Measurements from ENCODE around the gene FAR2.
"Not testable (repeated sequence)": the region's sequence is repeated elsewhere in the genome, so short reads cannot be mapped to it uniquely, and the experiment has no call there.

FAR2 gene

DNA sequence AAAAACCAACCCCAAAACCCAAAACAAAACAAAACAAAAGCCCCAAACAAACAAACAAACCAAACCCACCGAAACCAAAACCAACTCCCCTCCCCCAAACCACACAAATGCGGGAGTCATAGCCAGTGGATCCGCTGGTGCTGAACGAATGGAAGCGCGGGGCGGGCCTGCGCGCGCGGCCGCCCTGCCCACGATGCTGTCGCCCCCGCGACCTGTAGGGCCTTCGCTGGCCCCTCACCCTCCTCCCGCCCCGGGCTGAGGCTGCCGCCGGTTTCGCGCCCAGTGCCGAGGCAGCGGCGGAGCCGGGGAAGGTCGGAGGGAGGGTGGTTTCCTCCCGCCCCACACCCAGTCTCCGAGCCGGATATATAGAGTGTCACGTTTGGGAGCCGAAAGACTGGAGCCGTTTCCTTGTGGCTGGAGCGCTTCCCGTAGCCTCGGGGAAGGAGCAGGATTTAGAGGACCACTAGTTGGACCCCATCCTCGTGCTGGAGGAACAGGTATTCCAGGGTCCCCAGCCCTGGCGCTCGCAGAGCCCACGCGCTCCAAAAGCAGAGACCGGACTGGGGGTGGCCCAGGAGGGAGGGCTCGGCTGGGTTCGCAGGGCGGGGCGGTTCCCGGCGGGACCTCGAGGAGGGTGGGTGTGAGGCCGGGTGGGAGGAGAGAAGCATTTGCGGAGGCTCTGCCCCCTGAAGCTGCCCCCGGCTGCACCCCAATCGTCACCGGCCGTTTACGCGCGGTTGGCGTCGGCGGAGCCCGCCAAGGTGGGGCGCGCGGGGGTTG is at the start of gene FAR2:
TSS of gene FAR2 (plus strand) at position 368 of the 780 bp plus-strand sequence. CDS start 121,172 bp downstream, outside the sequence.
- peak within 1 kb of the TSS; percentile 89 for H3K27ac Mint-ChIP-seq
- peak within 1 kb of the TSS; percentile 87 for H3K4me3 Mint-ChIP-seq
- H3K9me3 Mint-ChIP-seq, result no peaks in the 10 kb centered on the region
- peaks cover 1% of the 10 kb centered on the region for H3K36me3 Mint-ChIP-seq (ENCODE audit: low read depth)
- H3K27me3 Mint-ChIP-seq, result peaks cover 24% of the 10 kb centered on the region
- peaks cover 16% of the 10 kb centered on the region for H3K4me1 Mint-ChIP-seq (ENCODE audit: low read depth)
- DNase-seq, result peak; percentile 72

- Mint-ChIP-seq H3K4me1 (ENCODE audit: low read depth) (peaks cover 36% of the 10 kb centered on the region), H3K27me3 (no peaks in the 10 kb centered on the region), H3K36me3 (ENCODE audit: low read depth) (peaks cover 7% of the 10 kb centered on the region), H3K4me3 (peak overlapping the region; percentile 25), H3K27ac (peak overlapping the region; percentile 82), H3K9me3 (peaks cover 13% of the 10 kb centered on the region)
- no peak for DNase-seq
These were observed 46.3 kb upstream of the FAR2 start for GRCh38 chr12:29102741-29103140.

GRCh38 chr12:29103539-29103974 is 45.5 kb upstream of the FAR2 start:
- peaks cover 7% of the 10 kb centered on the region for H3K36me3 Mint-ChIP-seq (ENCODE audit: low read depth)
- no peaks in the 10 kb centered on the region for H3K27me3 Mint-ChIP-seq
- H3K4me3 Mint-ChIP-seq, result peak overlapping the region; percentile 18

DNA sequence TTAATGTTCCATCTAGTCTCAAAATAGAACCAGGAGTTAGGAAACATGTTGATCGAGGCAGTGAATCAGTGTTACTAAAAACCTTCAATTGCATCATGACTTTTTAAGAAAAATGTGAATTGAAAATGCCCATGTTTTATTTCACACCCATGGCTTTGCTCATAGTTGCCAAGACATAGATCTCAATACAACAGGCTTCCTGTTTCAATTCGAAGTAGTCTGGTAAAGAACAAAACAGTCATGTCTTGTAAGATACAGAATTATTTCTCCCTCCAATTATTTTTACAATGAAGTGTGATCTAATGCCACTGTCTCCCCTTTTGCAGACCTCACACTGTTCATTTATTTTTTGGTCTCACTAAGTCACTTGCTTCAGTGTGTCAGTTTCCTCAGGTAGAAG is 44.6 kb upstream of the FAR2 start:
- Mint-ChIP-seq H3K36me3 (ENCODE audit: low read depth) (peaks cover 4% of the 10 kb centered on the region), H3K27ac (peak overlapping the region; percentile 82), H3K4me1 (ENCODE audit: low read depth) (peaks cover 36% of the 10 kb centered on the region), H3K9me3 (peaks cover 10% of the 10 kb centered on the region), H3K4me3 (peak overlapping the region; percentile 18), H3K27me3 (no peaks in the 10 kb centered on the region)
- DNase-seq, result no peak

More at GRCh38 chr12:29103539-29103974, 45.5 kb upstream of the FAR2 start:
- Mint-ChIP-seq H3K27ac (peak overlapping the region; percentile 82), H3K4me1 (ENCODE audit: low read depth) (peaks cover 36% of the 10 kb centered on the region), H3K9me3 (peaks cover 10% of the 10 kb centered on the region)
- DNase-seq, result peak; percentile 52

GRCh38 chr12:29110506-29111442 is 38.3 kb upstream of the FAR2 start:
- DNase-seq, result no peak
- H3K27ac Mint-ChIP-seq, result no peak overlapping the region
- no peaks in the 10 kb centered on the region for H3K27me3 Mint-ChIP-seq
- no peaks in the 10 kb centered on the region for H3K4me1 Mint-ChIP-seq (ENCODE audit: low read depth)
- H3K9me3 Mint-ChIP-seq, result peaks cover 25% of the 10 kb centered on the region
- no peak overlapping the region for H3K4me3 Mint-ChIP-seq
- H3K36me3 Mint-ChIP-seq (ENCODE audit: low read depth), result peaks cover 4% of the 10 kb centered on the region

DNA sequence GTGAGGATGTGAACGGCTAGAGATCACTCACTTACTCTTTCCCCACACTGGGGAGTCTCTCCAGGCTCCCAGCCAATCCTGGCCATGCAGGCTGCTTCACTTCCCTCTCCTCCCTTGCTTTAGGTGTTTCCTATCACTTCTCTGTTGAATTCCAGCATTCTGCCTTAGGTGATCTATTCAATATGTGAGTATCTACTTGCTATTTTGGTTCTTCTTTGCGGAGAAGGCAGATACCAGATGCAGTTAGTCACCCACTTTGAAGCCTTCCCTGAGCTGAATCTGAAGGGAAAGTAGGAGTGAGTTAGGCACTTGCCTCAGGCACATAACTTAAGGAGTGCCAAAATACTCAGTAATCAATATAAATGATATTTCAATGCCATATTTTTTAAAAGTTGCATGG is 36.0 kb upstream of the FAR2 start:
- peaks cover 4% of the 10 kb centered on the region for H3K36me3 Mint-ChIP-seq (ENCODE audit: low read depth)
- H3K27ac Mint-ChIP-seq, result no peak overlapping the region
- peaks cover 25% of the 10 kb centered on the region for H3K9me3 Mint-ChIP-seq
- no peaks in the 10 kb centered on the region for H3K4me1 Mint-ChIP-seq (ENCODE audit: low read depth)
- no peak overlapping the region for H3K4me3 Mint-ChIP-seq
- DNase-seq, result no peak
- no peaks in the 10 kb centered on the region for H3K27me3 Mint-ChIP-seq

- Mint-ChIP-seq H3K36me3 (ENCODE audit: low read depth) (no peaks in the 10 kb centered on the region), H3K9me3 (peaks cover 5% of the 10 kb centered on the region), H3K4me3 (no peak overlapping the region), H3K27ac (no peak overlapping the region), H3K4me1 (ENCODE audit: low read depth) (no peaks in the 10 kb centered on the region), H3K27me3 (no peaks in the 10 kb centered on the region)
- no peak for DNase-seq
These were observed 32.7 kb upstream of the FAR2 start for GRCh38 chr12:29116414-29116813.

DNA sequence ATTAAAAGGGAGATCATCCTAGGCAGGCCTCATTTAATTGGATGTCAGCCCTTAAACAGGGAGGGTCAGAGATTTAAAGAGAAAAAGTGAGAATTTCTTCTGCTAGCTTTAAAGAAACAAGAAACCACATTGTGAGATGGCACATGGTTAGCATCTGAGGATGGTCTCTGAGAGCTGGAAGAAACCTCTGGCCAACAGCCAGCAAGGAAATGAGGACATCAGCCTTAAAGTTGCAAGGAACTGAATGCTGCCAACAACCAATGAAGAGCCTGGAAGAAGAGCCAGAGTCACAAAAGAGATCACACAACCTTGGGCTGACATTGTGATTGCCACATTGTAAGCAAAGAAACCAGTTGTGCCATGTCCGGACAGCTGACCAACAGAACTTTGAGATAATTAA is 17.5 kb upstream of the FAR2 start:
- no peak overlapping the region for H3K4me3 Mint-ChIP-seq
- no peaks in the 10 kb centered on the region for H3K4me1 Mint-ChIP-seq (ENCODE audit: low read depth)
- H3K36me3 Mint-ChIP-seq (ENCODE audit: low read depth), result no peaks in the 10 kb centered on the region
- no peaks in the 10 kb centered on the region for H3K9me3 Mint-ChIP-seq
- peaks cover 2% of the 10 kb centered on the region for H3K27me3 Mint-ChIP-seq
- H3K27ac Mint-ChIP-seq, result no peak overlapping the region
- DNase-seq, result no peak

GRCh38 chr12:29132316-29132715 is 16.8 kb upstream of the FAR2 start:
- no peak for DNase-seq
- H3K36me3 Mint-ChIP-seq (ENCODE audit: low read depth), result no peaks in the 10 kb centered on the region
- no peak overlapping the region for H3K27ac Mint-ChIP-seq
- no peaks in the 10 kb centered on the region for H3K9me3 Mint-ChIP-seq
- H3K4me1 Mint-ChIP-seq (ENCODE audit: low read depth), result no peaks in the 10 kb centered on the region
- H3K4me3 Mint-ChIP-seq, result no peak overlapping the region
- peaks cover 2% of the 10 kb centered on the region for H3K27me3 Mint-ChIP-seq

- Mint-ChIP-seq H3K4me1 (ENCODE audit: low read depth) (no peaks in the 10 kb centered on the region), H3K27ac (no peak overlapping the region), H3K36me3 (ENCODE audit: low read depth) (no peaks in the 10 kb centered on the region), H3K4me3 (no peak overlapping the region), H3K9me3 (no peaks in the 10 kb centered on the region), H3K27me3 (peaks cover 4% of the 10 kb centered on the region)
- no peak for DNase-seq
These were observed 15.9 kb upstream of the FAR2 start for GRCh38 chr12:29133181-29133580.

DNA sequence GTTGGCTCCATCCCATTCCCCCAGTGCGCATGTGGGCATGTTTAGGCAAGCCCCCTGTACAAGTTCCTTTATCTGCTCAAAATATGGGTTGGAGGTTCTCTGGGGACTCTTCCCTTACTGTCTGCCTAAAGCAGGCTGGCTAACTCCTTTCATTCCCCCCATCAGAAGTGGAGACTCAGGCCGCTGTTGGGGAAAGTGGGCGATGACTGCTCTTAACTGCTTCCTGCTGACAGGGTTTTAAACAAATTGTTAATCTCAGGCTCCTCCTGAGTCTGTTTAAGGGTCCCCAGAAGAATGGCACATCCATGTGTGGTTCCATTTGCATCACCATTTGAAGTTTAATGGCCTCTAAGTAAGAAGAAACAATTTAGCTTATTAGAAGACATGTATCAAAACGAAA is 15.4 kb upstream of the FAR2 start:
- H3K27ac Mint-ChIP-seq, result no peak overlapping the region
- no peaks in the 10 kb centered on the region for H3K36me3 Mint-ChIP-seq (ENCODE audit: low read depth)
- H3K27me3 Mint-ChIP-seq, result peaks cover 4% of the 10 kb centered on the region
- H3K4me1 Mint-ChIP-seq (ENCODE audit: low read depth), result no peaks in the 10 kb centered on the region
- no peak overlapping the region for H3K4me3 Mint-ChIP-seq
- no peak for DNase-seq
- H3K9me3 Mint-ChIP-seq, result no peaks in the 10 kb centered on the region

- H3K36me3 Mint-ChIP-seq (ENCODE audit: low read depth); H3K4me3 Mint-ChIP-seq; H3K9me3 Mint-ChIP-seq; H3K27ac Mint-ChIP-seq; DNase-seq; H3K4me1 Mint-ChIP-seq (ENCODE audit: low read depth); H3K27me3 Mint-ChIP-seq: not testable (repeated sequence)
These were observed 10.8 kb upstream of the FAR2 start for GRCh38 chr12:29138256-29138655.

GRCh38 chr12:29138855-29139254 is 10.2 kb upstream of the FAR2 start:
- DNase-seq; H3K9me3 Mint-ChIP-seq; H3K36me3 Mint-ChIP-seq (ENCODE audit: low read depth); H3K27ac Mint-ChIP-seq; H3K4me3 Mint-ChIP-seq; H3K27me3 Mint-ChIP-seq; H3K4me1 Mint-ChIP-seq (ENCODE audit: low read depth): not testable (repeated sequence)

GRCh38 chr12:29145372-29146170 is 3.5 kb upstream of the FAR2 start:
- no peak overlapping the region for H3K27ac Mint-ChIP-seq
- no peak overlapping the region for H3K4me3 Mint-ChIP-seq
- peaks cover 1% of the 10 kb centered on the region for H3K36me3 Mint-ChIP-seq (ENCODE audit: low read depth)
- peaks cover 14% of the 10 kb centered on the region for H3K4me1 Mint-ChIP-seq (ENCODE audit: low read depth)
- no peaks in the 10 kb centered on the region for H3K9me3 Mint-ChIP-seq
- no peak for DNase-seq
- peaks cover 24% of the 10 kb centered on the region for H3K27me3 Mint-ChIP-seq
